NCI-H748 (cell line): Measurements from ENCODE around the gene ITGA6.

ENCODE experiments used
- DNase-seq: peaks from one replicate; lab custom pipeline; 2025; ENCODE audit not compliant: unreplicated experiment; lab: John Stamatoyannopoulos, UW

Gene ITGA6

GRCh38 chr2:172439911-172440310, 12.5 kb downstream of the ITGA6 start:
- DNase-seq = no peak

- no peak for DNase-seq
Observed at GRCh38 chr2:172440795-172441194, 13.4 kb downstream of the ITGA6 start.

GRCh38 chr2:172442072-172442895, 14.9 kb downstream of the ITGA6 start:
- peak; percentile 85 for DNase-seq

GRCh38 chr2:172445851-172446250, 18.5 kb downstream of the ITGA6 start:
- no peak for DNase-seq

- DNase-seq = no peak
Observed at GRCh38 chr2:172446474-172447063, 19.2 kb downstream of the ITGA6 start.

- DNase-seq = no peak
Observed at GRCh38 chr2:172447811-172448493, 20.6 kb downstream of the ITGA6 start.

GRCh38 chr2:172448544-172449267, 21.3 kb downstream of the ITGA6 start:
- peak; percentile 27 for DNase-seq

- DNase-seq = no peak
Observed at GRCh38 chr2:172449911-172450550, 22.6 kb downstream of the ITGA6 start.

- no peak for DNase-seq
Observed at GRCh38 chr2:172451923-172452322, 24.5 kb downstream of the ITGA6 start.

- DNase-seq = no peak
Observed at GRCh38 chr2:172452845-172453244, 25.5 kb downstream of the ITGA6 start.

- no peak for DNase-seq
Observed at GRCh38 chr2:172454404-172455120, 27.2 kb downstream of the ITGA6 start.

GRCh38 chr2:172455121-172455515, 27.7 kb downstream of the ITGA6 start:
- peak; percentile 52 for DNase-seq

- no peak for DNase-seq
Observed at GRCh38 chr2:172456002-172456401, 28.6 kb downstream of the ITGA6 start.

- DNase-seq = no peak
Observed at GRCh38 chr2:172457536-172457935, 30.1 kb downstream of the ITGA6 start.

- DNase-seq = no peak
Observed at GRCh38 chr2:172458561-172459124, 31.3 kb downstream of the ITGA6 start.

- no peak for DNase-seq
Observed at GRCh38 chr2:172460780-172461201, 33.4 kb downstream of the ITGA6 start.

- peak; percentile 87 for DNase-seq
Observed at GRCh38 chr2:172461591-172462372, 34.4 kb downstream of the ITGA6 start.

GRCh38 chr2:172462373-172462848, 35.0 kb downstream of the ITGA6 start:
- no peak for DNase-seq

GRCh38 chr2:172462849-172463381, 35.5 kb downstream of the ITGA6 start:
- no peak for DNase-seq
